H9 (cell line): Measurements from ENCODE around the gene PKD1. TPM values are rescaled to one million over a fixed set of nuclear protein-coding genes. Genes with fewer than 3 reads are reported as not detected.
A peak's percentile ranks its signal among the peaks of the same experiment; 100 is the strongest.

Experiments used
- DNase-seq: peaks from one replicate; pipeline ENCODE4 v3.0.0-alpha.2; 2017
- H2AFZ ChIP-seq: one replicate; pipeline ENCODE4 v1.6.1; 2013; ENCODE audit warnings: mild to moderate bottlenecking, low read length, control low read depth, moderate library complexity
- H2AK5ac ChIP-seq: 2 replicates; pipeline ENCODE4 v1.6.1; 2013; ENCODE audit warnings: low read length, control low read depth, mixed read lengths; ENCODE audit not compliant: insufficient read length
- H2BK120ac ChIP-seq: one replicate; pipeline ENCODE4 v1.6.1; 2013; ENCODE audit warnings: low read depth, mild to moderate bottlenecking, low read length, control low read depth, inconsistent platforms; ENCODE audit not compliant: poor library complexity, severe bottlenecking
- H2BK12ac ChIP-seq: 2 replicates; pipeline ENCODE4 v1.6.1; 2013; ENCODE audit warnings: low read length, control low read depth, mixed read lengths, low read depth; ENCODE audit not compliant: insufficient read length
- H2BK15ac ChIP-seq: 2 replicates; pipeline ENCODE4 v1.6.1; 2013; ENCODE audit warnings: low read depth, low read length, control low read depth
- H2BK20ac ChIP-seq: one replicate; pipeline ENCODE4 v1.6.1; 2013; ENCODE audit warnings: low read depth, mild to moderate bottlenecking, low read length, control low read depth, inconsistent platforms; ENCODE audit not compliant: poor library complexity, severe bottlenecking
- H2BK5ac ChIP-seq: 2 replicates; pipeline ENCODE4 v1.6.1; 2013; ENCODE audit warnings: low read length, control low read depth, mixed read lengths; ENCODE audit not compliant: insufficient read length
- H3K14ac ChIP-seq: 2 replicates; pipeline ENCODE4 v1.6.1; 2013; ENCODE audit warnings: low read length, control low read depth; ENCODE audit not compliant: insufficient read depth
- H3K18ac ChIP-seq: 2 replicates; pipeline ENCODE4 v1.6.1; 2013; ENCODE audit warnings: low read depth, mild to moderate bottlenecking, mixed read lengths, low read length, control low read depth; ENCODE audit not compliant: insufficient read length
- H3K23ac ChIP-seq: 2 replicates; pipeline ENCODE4 v1.6.1; 2013; ENCODE audit warnings: low read length, control low read depth, mixed read lengths, low read depth; ENCODE audit not compliant: insufficient read length
- H3K23me2 ChIP-seq: 2 replicates; pipeline ENCODE4 v1.6.1; 2013; ENCODE audit warnings: low read depth, mild to moderate bottlenecking, mixed read lengths, low read length, control low read depth; ENCODE audit not compliant: insufficient read length, poor library complexity, severe bottlenecking
- H3K27ac ChIP-seq: 2 replicates; pipeline ENCODE4 v1.5.1; 2013; ENCODE audit warnings: low read length, control low read depth, mixed read lengths, low read depth; ENCODE audit not compliant: insufficient read length
- H3K27me3 ChIP-seq: 2 replicates; pipeline ENCODE4 v1.6.1; 2013; ENCODE audit warnings: low read length, control low read depth, inconsistent platforms; ENCODE audit not compliant: insufficient read depth
- H3K4ac ChIP-seq: 2 replicates; pipeline ENCODE4 v1.6.1; 2013; ENCODE audit warnings: low read depth, mild to moderate bottlenecking, control low read depth, inconsistent platforms, low read length, moderate library complexity
- H3K4me1 ChIP-seq: 2 replicates; pipeline ENCODE4 v1.6.1; 2013; ENCODE audit warnings: low read length, control low read depth, inconsistent platforms; ENCODE audit not compliant: insufficient read depth
- H3K4me2 ChIP-seq: 2 replicates; pipeline ENCODE4 v1.6.1; 2013; ENCODE audit warnings: low read length, control low read depth, mixed read lengths; ENCODE audit not compliant: insufficient read length, insufficient read depth
- H3K56ac ChIP-seq: 2 replicates; pipeline ENCODE4 v1.6.1; 2013; ENCODE audit warnings: low read depth, mild to moderate bottlenecking, mixed read lengths, low read length, control low read depth; ENCODE audit not compliant: insufficient read length
- H3K79me1 ChIP-seq: 2 replicates; pipeline ENCODE4 v1.6.1; 2013; ENCODE audit warnings: low read depth, mild to moderate bottlenecking, moderate library complexity, low read length, control low read depth, inconsistent platforms; ENCODE audit not compliant: insufficient read depth, poor library complexity, severe bottlenecking
- H3K79me2 ChIP-seq: 2 replicates; pipeline ENCODE4 v1.6.1; 2013; ENCODE audit warnings: low read length, control low read depth, inconsistent platforms; ENCODE audit not compliant: insufficient read depth
- H3K9ac ChIP-seq: 2 replicates; pipeline ENCODE4 v1.6.1; 2013; ENCODE audit warnings: low read length, control low read depth, mixed read lengths; ENCODE audit not compliant: insufficient read length; ENCODE audit errors: extremely low read depth
- H3K9me3 ChIP-seq: one replicate; pipeline ENCODE4 v1.6.1; 2013; ENCODE audit warnings: low read depth, low read length, inconsistent platforms; ENCODE audit not compliant: control insufficient read depth
- H3T11ph ChIP-seq: one replicate; pipeline ENCODE4 v1.6.1; 2013; ENCODE audit warnings: mild to moderate bottlenecking, low read length, control low read depth, inconsistent platforms
- H4K20me1 ChIP-seq: one replicate; pipeline ENCODE4 v1.6.1; 2013; ENCODE audit not compliant: control insufficient read depth, insufficient read length, insufficient read depth
- H4K5ac ChIP-seq: 2 replicates; pipeline ENCODE4 v1.6.1; 2013; ENCODE audit warnings: low read depth, mild to moderate bottlenecking, mixed read lengths, low read length, control low read depth; ENCODE audit not compliant: insufficient read length
- H4K8ac ChIP-seq: replicated peaks from 2 replicates; pipeline ENCODE4 v1.6.1; 2013; ENCODE audit warnings: low read length, control low read depth, mixed read lengths, low read depth; ENCODE audit not compliant: insufficient read length
- H4K91ac ChIP-seq: 2 replicates; pipeline ENCODE4 v1.6.1; 2013; ENCODE audit warnings: low read depth, mild to moderate bottlenecking, moderate library complexity, mixed read lengths, low read length, control low read depth; ENCODE audit not compliant: insufficient read length
- H3K27ac Mint-ChIP-seq, 3 experiments: 2 replicates in 2 of 3; 3 replicates in 1 of 3; pipeline ENCODE4 v1.8.0; 2020 to 2021; ENCODE audit warnings: mixed read lengths in 3 of 3, mild to moderate bottlenecking in 1 of 3, moderate library complexity in 1 of 3
- H3K27me3 Mint-ChIP-seq: 2 replicates; pipeline ENCODE4 v1.8.0; 2021; ENCODE audit warnings: low read depth, mild to moderate bottlenecking, moderate library complexity, mixed read lengths
- H3K36me3 Mint-ChIP-seq, 3 experiments: 2 replicates in 2 of 3; 3 replicates in 1 of 3; pipeline ENCODE4 v1.8.0; 2020 to 2021; ENCODE audit warnings: low read depth in 3 of 3, mixed read lengths in 3 of 3; ENCODE audit not compliant: insufficient read depth in 1 of 3
- H3K4me1 Mint-ChIP-seq, 2 experiments: 2 replicates each; pipeline ENCODE4 v1.8.0; 2020; ENCODE audit warnings: mixed read lengths in 2 of 2
- H3K4me3 Mint-ChIP-seq, 2 experiments: 2 replicates in 1 of 2; 3 replicates in 1 of 2; pipeline ENCODE4 v1.8.0; 2020 to 2021; ENCODE audit warnings: mild to moderate bottlenecking in 2 of 2, mixed read lengths in 2 of 2, moderate library complexity in 1 of 2
- H3K9me3 Mint-ChIP-seq, 2 experiments: 2 replicates in 1 of 2; 3 replicates in 1 of 2; pipeline ENCODE4 v1.8.0; 2020; ENCODE audit warnings: mild to moderate bottlenecking in 2 of 2, mixed read lengths in 2 of 2, moderate library complexity in 1 of 2
- WGBS: extraction: QIAGEN DNeasy Blood & Tissue Kit; methylation state at CpG from one replicate; pipeline ENCODE4 v1.1.7; 2013; ENCODE audit warnings: missing lambda C conversion rate, low lambda C conversion rate, mixed read lengths; ENCODE audit not compliant: insufficient read length; ENCODE audit errors: extremely low coverage; 5-methylcytosine and 5-hydroxymethylcytosine counted together
- total RNA-seq: library from RNA; stranded (reverse); gene quantifications from 2 replicates; pipeline ENCODE4 v1.2.1, GENCODE V29; 2021
- TF ChIP-seq, protein P1 (sequence below): fragments of 200-600 bp; sonication (generic); conservative IDR thresholded peaks from 3 replicates; pipeline ENCODE4 v1.8.0; 2021; ENCODE audit warnings: antibody characterized with exemption, mild to moderate bottlenecking

Gene PKD1
- total RNA-seq, 1 experiment from 2014 or later = 88.0 TPM

GRCh38 chr16:2047330-2048115, 88.2 kb downstream of the PKD1 start, which contains the start of the genes NTHL1 and TSC2:
Gene NTHL1, minus strand, starts transcription at chr16:2047834. Its CDS starts 11 bp downstream, at chr16:2047823.
Gene TSC2, plus strand, starts transcription at chr16:2047985. Its CDS starts 631 bp downstream, at chr16:2048616.
- Histone ChIP-seq H3K27ac (no peak within 1 kb of the TSS), H3K9me3 (no peaks in the 10 kb centered on the region)
- H3K4me1 Mint-ChIP-seq = peaks cover 10 to 18% of the 10 kb centered on the region in 2 experiments

More at GRCh38 chr16:2047330-2048115, 88.2 kb downstream of the PKD1 start, which contains the start of the genes NTHL1 and TSC2:
- Histone ChIP-seq H3K23me2 (peaks cover 11% of the 10 kb centered on the region), H3K23ac (no peak within 1 kb of the TSS), H3K4me2 (peak within 1 kb of the TSS; percentile 82), H3K14ac (no peak within 1 kb of the TSS; the same call in 1 of the 2 replicates), H4K8ac (no peak within 1 kb of the TSS), H4K91ac (no peak within 1 kb of the TSS), H2BK12ac (no peak within 1 kb of the TSS), H2BK15ac (no peak within 1 kb of the TSS), H2BK5ac (no peak within 1 kb of the TSS), H3T11ph (no peak within 1 kb of the TSS), H2BK20ac (no peak within 1 kb of the TSS), H2AK5ac (no peak within 1 kb of the TSS), H3K79me2 (no peaks in the 10 kb centered on the region), H2AFZ (no peak within 1 kb of the TSS), H3K27me3 (no peaks in the 10 kb centered on the region), H3K18ac (no peak within 1 kb of the TSS), H4K5ac (no peak within 1 kb of the TSS), H4K20me1 (no peaks in the 10 kb centered on the region), H3K4me1 (0 out of 2 replicates have a peak, but pooled peaks cover 3% of the 10 kb centered on the region), H2BK120ac (no peak within 1 kb of the TSS), H3K56ac (no peak within 1 kb of the TSS), H3K79me1 (no peaks in the 10 kb centered on the region), H3K9ac (peak within 1 kb of the TSS; percentile 46), H3K4ac (no peak within 1 kb of the TSS)
- H3K4me3 Mint-ChIP-seq = peak within 1 kb of the TSS; percentile 89 to 95
- DNase-seq = peak; percentile 98
- TF ChIP-seq, protein P1, sequence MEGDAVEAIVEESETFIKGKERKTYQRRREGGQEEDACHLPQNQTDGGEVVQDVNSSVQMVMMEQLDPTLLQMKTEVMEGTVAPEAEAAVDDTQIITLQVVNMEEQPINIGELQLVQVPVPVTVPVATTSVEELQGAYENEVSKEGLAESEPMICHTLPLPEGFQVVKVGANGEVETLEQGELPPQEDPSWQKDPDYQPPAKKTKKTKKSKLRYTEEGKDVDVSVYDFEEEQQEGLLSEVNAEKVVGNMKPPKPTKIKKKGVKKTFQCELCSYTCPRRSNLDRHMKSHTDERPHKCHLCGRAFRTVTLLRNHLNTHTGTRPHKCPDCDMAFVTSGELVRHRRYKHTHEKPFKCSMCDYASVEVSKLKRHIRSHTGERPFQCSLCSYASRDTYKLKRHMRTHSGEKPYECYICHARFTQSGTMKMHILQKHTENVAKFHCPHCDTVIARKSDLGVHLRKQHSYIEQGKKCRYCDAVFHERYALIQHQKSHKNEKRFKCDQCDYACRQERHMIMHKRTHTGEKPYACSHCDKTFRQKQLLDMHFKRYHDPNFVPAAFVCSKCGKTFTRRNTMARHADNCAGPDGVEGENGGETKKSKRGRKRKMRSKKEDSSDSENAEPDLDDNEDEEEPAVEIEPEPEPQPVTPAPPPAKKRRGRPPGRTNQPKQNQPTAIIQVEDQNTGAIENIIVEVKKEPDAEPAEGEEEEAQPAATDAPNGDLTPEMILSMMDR = peak; percentile 32; the same call in 1 of the 3 replicates
- H3K27me3 Mint-ChIP-seq = no peaks in the 10 kb centered on the region
- WGBS = no CpG with 5 or more reads among the region's 81 CpGs
- H3K27ac Mint-ChIP-seq = peak within 1 kb of the TSS in 1 of 3 experiments; percentile 22; a peak in 1 of 7 replicates
- H3K9me3 Mint-ChIP-seq = no peaks in the 10 kb centered on the region
- peaks cover 4 to 20% (median 19%) of the 10 kb centered on the region in 3 experiments; a peak in 6 of 7 replicates for H3K36me3 Mint-ChIP-seq
